Measurements from ENCODE around the gene MRPL52.

GRCh38 chr14:22845821-22846625 is 16.3 kb downstream of the MRPL52 start:
- TF ChIP-seq CTCF (IDR thresholded peaks at IDR 0.05; ENCODE audit: borderline replicate concordance, extremely low read depth, low read length, poor library complexity, severe bottlenecking) (no peak), EZH2 (IDR thresholded peaks at IDR 0.05; ENCODE audit: borderline replicate concordance, low read depth, low read length, severe bottlenecking) (no peak)
